IMR-90 (cell line): ENCODE results near the gene TRAPPC10. TPM values are rescaled to one million over a fixed set of nuclear protein-coding genes. Genes with fewer than 3 reads are reported as not detected.
"Not testable (repeated sequence)": the region's sequence is repeated elsewhere in the genome, so short reads cannot be mapped to it uniquely, and the experiment has no call there.

Experiments
- ATAC-seq: fragments of 200-7000 bp; cut with Tn5 transposase; 2 replicates; pipeline ENCODE4 v1.9.1; 2020; ENCODE audit warnings: low read depth, mild to moderate bottlenecking, moderate library complexity
- BruUV-seq: library from RNA; stranded (reverse); fragments of 400-500 nt; replicated peaks from 2 replicates; lab custom pipeline; 2021; lab: Mats Ljungman, UMichigan
- CTCF ChIA-PET: fragments of 300-600 bp; formaldehyde crosslinking; extraction: SDS; loops from one replicate; lab custom pipeline; 2021; ENCODE audit warnings: antibody characterized with exemption; lab: Yijun Ruan, JAX
- POLR2A ChIA-PET: fragments of 300-600 bp; sonication (Branson Sonifier 250); formaldehyde crosslinking; loops from one replicate; lab custom pipeline; 2022; ENCODE audit warnings: antibody characterized with exemption; ENCODE audit not compliant: unreplicated experiment; lab: Charles Lee
- DNase-seq: peaks from one replicate; pipeline ENCODE4 v3.0.0; 2013
- H2AFZ ChIP-seq: replicated peaks from 2 replicates; pipeline ENCODE3; 2013; ENCODE audit warnings: low read length, mild to moderate bottlenecking; ENCODE audit not compliant: poor library complexity
- H2AK5ac ChIP-seq: 2 replicates; pipeline ENCODE4 v1.6.1; 2013; ENCODE audit warnings: low read depth, low read length, inconsistent platforms
- H2AK9ac ChIP-seq: replicated peaks from 2 replicates; pipeline ENCODE3; 2013; ENCODE audit warnings: mild to moderate bottlenecking, low read depth, low read length, moderate library complexity; ENCODE audit not compliant: poor library complexity
- H2BK120ac ChIP-seq: 2 replicates; pipeline ENCODE4 v1.6.1; 2013; ENCODE audit warnings: low read depth, low read length, inconsistent platforms
- H2BK15ac ChIP-seq: 3 replicates; pipeline ENCODE4 v1.6.1; 2013; ENCODE audit warnings: low read depth, low read length, inconsistent platforms
- H2BK20ac ChIP-seq: 2 replicates; pipeline ENCODE4 v1.6.1; 2013; ENCODE audit warnings: low read depth, mild to moderate bottlenecking, inconsistent platforms, low read length, moderate library complexity
- H2BK5ac ChIP-seq: 2 replicates; pipeline ENCODE4 v1.6.1; 2013; ENCODE audit warnings: mild to moderate bottlenecking, low read depth, low read length, inconsistent platforms; ENCODE audit not compliant: poor library complexity, severe bottlenecking
- H3K14ac ChIP-seq: replicated peaks from 2 replicates; pipeline ENCODE4 v1.6.1; 2013; ENCODE audit warnings: low read depth, low read length, inconsistent platforms
- H3K18ac ChIP-seq: 2 replicates; pipeline ENCODE4 v1.6.1; 2013; ENCODE audit warnings: low read depth, low read length, control low read depth
- H3K23ac ChIP-seq: 2 replicates; pipeline ENCODE4 v1.6.1; 2013; ENCODE audit warnings: low read depth, low read length, inconsistent platforms
- H3K27ac ChIP-seq: 2 replicates; pipeline ENCODE4 v1.5.1; 2013; ENCODE audit warnings: mild to moderate bottlenecking, control low read depth, low read length; ENCODE audit not compliant: insufficient read depth
- H3K27me3 ChIP-seq: 2 replicates; pipeline ENCODE4 v1.6.1; 2013; ENCODE audit warnings: low read length; ENCODE audit not compliant: control insufficient read depth, insufficient read depth
- H3K36me3 ChIP-seq: 2 replicates; pipeline ENCODE4 v1.6.1; 2013; ENCODE audit warnings: low read length, mixed read lengths; ENCODE audit not compliant: control insufficient read depth, insufficient read depth
- H3K4ac ChIP-seq: 2 replicates; pipeline ENCODE4 v1.6.1; 2013; ENCODE audit warnings: low read depth, low read length, inconsistent platforms
- H3K4me1 ChIP-seq: 2 replicates; pipeline ENCODE4 v1.6.1; 2013; ENCODE audit warnings: low read length, mixed read lengths; ENCODE audit not compliant: control insufficient read depth, insufficient read depth
- H3K4me2 ChIP-seq: 2 replicates; pipeline ENCODE4 v1.6.1; 2013; ENCODE audit warnings: low read depth, mild to moderate bottlenecking, control low read depth, low read length, moderate library complexity
- H3K4me3 ChIP-seq: 2 replicates; pipeline ENCODE4 v1.5.1; 2013; ENCODE audit warnings: low read depth, mild to moderate bottlenecking, control low read depth, low read length, moderate library complexity; ENCODE audit not compliant: insufficient read depth
- H3K56ac ChIP-seq: 2 replicates; pipeline ENCODE4 v1.6.1; 2013; ENCODE audit warnings: low read length, inconsistent platforms; ENCODE audit not compliant: insufficient read depth; ENCODE audit errors: extremely low read depth
- H3K79me1 ChIP-seq, 2 experiments: 2 replicates each; pipeline ENCODE4 v1.6.1; 2013; ENCODE audit warnings: low read length in 2 of 2, inconsistent platforms in 1 of 2, low read depth in 1 of 2
- H3K9ac ChIP-seq: 2 replicates; pipeline ENCODE4 v1.6.1; 2013; ENCODE audit warnings: low read depth, low read length, control low read depth
- H3K9me1 ChIP-seq: 2 replicates; pipeline ENCODE4 v1.6.1; 2013; ENCODE audit warnings: low read length, inconsistent platforms; ENCODE audit not compliant: insufficient read depth
- H3K9me3 ChIP-seq: 2 replicates; pipeline ENCODE4 v1.6.1; 2013; ENCODE audit warnings: low read length; ENCODE audit not compliant: control insufficient read depth, insufficient read depth
- H4K20me1 ChIP-seq: 2 replicates; pipeline ENCODE4 v1.6.1; 2013; ENCODE audit warnings: low read length, inconsistent platforms; ENCODE audit not compliant: insufficient read depth
- H4K5ac ChIP-seq: 2 replicates; pipeline ENCODE4 v1.6.1; 2013; ENCODE audit warnings: mild to moderate bottlenecking, low read depth, low read length, control low read depth
- H4K8ac ChIP-seq, 2 experiments: 2 replicates each; pipeline ENCODE4 v1.6.1; 2013; ENCODE audit warnings: low read depth in 2 of 2, low read length in 2 of 2, control low read depth in 1 of 2, inconsistent platforms in 1 of 2
- H4K91ac ChIP-seq: 2 replicates; pipeline ENCODE4 v1.6.1; 2013; ENCODE audit warnings: low read depth, low read length, inconsistent platforms; ENCODE audit not compliant: insufficient read depth
- WGBS, 2 experiments: methylation state at CpG; one replicate each; pipeline versions ENCODE4 v1.1.5 to v1.1.7; 2013; ENCODE audit warnings: missing lambda C conversion rate in 2 of 2; ENCODE audit not compliant: insufficient read length in 1 of 2; ENCODE audit errors: extremely low coverage in 2 of 2; 5-methylcytosine and 5-hydroxymethylcytosine counted together
- dilution Hi-C: fragments of 300-500 bp; cut with HindIII; formaldehyde crosslinking; loops from one replicate; pipeline ENCODE4 v1.14.3; 2018; ENCODE audit warnings: low sequenced_read_pairs; ENCODE audit not compliant: unreplicated experiment
- in situ Hi-C: fragments of 300-500 bp; cut with MboI; formaldehyde crosslinking; loops from 3 replicates; pipeline ENCODE4 v1.14.3; 2019; ENCODE audit warnings: low sequenced_read_pairs, inconsistent platforms, mixed read lengths
- intact Hi-C: fragments of 100-400 bp; cut with micrococcal nuclease; formaldehyde crosslinking; loops from 2 replicates; pipeline ENCODE4 v1.10.0; 2022
- polyA plus RNA-seq, 3 experiments: library from polyadenylated mRNA; depleted of rRNA; stranded (reverse); fragments of >200 nt; gene quantifications; 2 replicates each; pipeline ENCODE4 v1.2.3, GENCODE V29; 2012; ENCODE audit warnings: low replicate concordance in 1 of 3
- total RNA-seq: library from RNA; depleted of rRNA; stranded (reverse); fragments of >200 nt; gene quantifications from 2 replicates; pipeline ENCODE4 v1.2.3, GENCODE V29; 2012

TRAPPC10 gene
- total and polyA plus RNA-seq, 2 of the 4 experiments (the other 2 are of a cell fraction), result 17.8 to 18.1 TPM

- H3K9me1 ChIP-seq, BruUV-seq, intact Hi-C loops, ATAC-seq, H2AK9ac ChIP-seq, H3K79me1 ChIP-seq, H4K5ac ChIP-seq, H3K14ac ChIP-seq, H3K18ac ChIP-seq, H3K56ac ChIP-seq, DNase-seq, H3K36me3 ChIP-seq, H3K4me1 ChIP-seq, H3K4ac ChIP-seq, H3K27ac ChIP-seq, H3K4me2 ChIP-seq, H3K9ac ChIP-seq, H2AK5ac ChIP-seq, H2BK120ac ChIP-seq, POLR2A ChIA-PET, H2AFZ ChIP-seq, dilution Hi-C loops, H2BK15ac ChIP-seq, H3K4me3 ChIP-seq, H3K9me3 ChIP-seq, in situ Hi-C loops, CTCF ChIA-PET, H3K23ac ChIP-seq, H4K8ac ChIP-seq, H2BK20ac ChIP-seq, H4K20me1 ChIP-seq, H4K91ac ChIP-seq, H2BK5ac ChIP-seq, H3K27me3 ChIP-seq: not testable (repeated sequence)
- no CpG with 5 or more reads among the region's 10 CpGs for WGBS, 2 experiments
Measured at GRCh38 chr21:44142470-44142869, 130.4 kb downstream of the TRAPPC10 start.

- no CpG with 5 or more reads among the region's 17 CpGs for WGBS, 2 experiments
- in situ Hi-C loops, H2AK5ac ChIP-seq: not testable (repeated sequence)
Measured at GRCh38 chr21:44143380-44143779, 131.3 kb downstream of the TRAPPC10 start.

More at GRCh38 chr21:44143380-44143779, 131.3 kb downstream of the TRAPPC10 start:
- H3K27me3 ChIP-seq, H4K8ac ChIP-seq, BruUV-seq, H3K56ac ChIP-seq, H3K4me3 ChIP-seq, H3K36me3 ChIP-seq, H3K9ac ChIP-seq, DNase-seq, dilution Hi-C loops, H3K9me3 ChIP-seq, H2AK9ac ChIP-seq, H3K79me1 ChIP-seq, CTCF ChIA-PET, H4K5ac ChIP-seq, H3K4me1 ChIP-seq, H2BK20ac ChIP-seq, H3K9me1 ChIP-seq, H2BK120ac ChIP-seq, H3K23ac ChIP-seq, H4K91ac ChIP-seq, H2AFZ ChIP-seq, POLR2A ChIA-PET, H3K14ac ChIP-seq, H2BK15ac ChIP-seq, H4K20me1 ChIP-seq, ATAC-seq, H3K4me2 ChIP-seq, H2BK5ac ChIP-seq, H3K18ac ChIP-seq, intact Hi-C loops, H3K4ac ChIP-seq, H3K27ac ChIP-seq: not testable (repeated sequence)
